Ureter (tissue), 1 donor: Measurements from ENCODE around the gene C6. TPM values are rescaled to one million over a fixed set of nuclear protein-coding genes. Genes with fewer than 3 reads are reported as not detected.

ENCODE experiments used
- DNase-seq: peaks from one replicate; pipeline ENCODE4 v3.0.0-alpha.2; 2020; ENCODE audit warnings: low spot score
- total RNA-seq: library from RNA; stranded (reverse); gene quantifications from one replicate; pipeline ENCODE4 v1.2.4, GENCODE V29; 2023
- donor health status: DM: yes; HTN: yes; CAD: no.

The C6 gene
- total RNA-seq, 1 donor from 2014 or later: 2.5 TPM

DNA sequence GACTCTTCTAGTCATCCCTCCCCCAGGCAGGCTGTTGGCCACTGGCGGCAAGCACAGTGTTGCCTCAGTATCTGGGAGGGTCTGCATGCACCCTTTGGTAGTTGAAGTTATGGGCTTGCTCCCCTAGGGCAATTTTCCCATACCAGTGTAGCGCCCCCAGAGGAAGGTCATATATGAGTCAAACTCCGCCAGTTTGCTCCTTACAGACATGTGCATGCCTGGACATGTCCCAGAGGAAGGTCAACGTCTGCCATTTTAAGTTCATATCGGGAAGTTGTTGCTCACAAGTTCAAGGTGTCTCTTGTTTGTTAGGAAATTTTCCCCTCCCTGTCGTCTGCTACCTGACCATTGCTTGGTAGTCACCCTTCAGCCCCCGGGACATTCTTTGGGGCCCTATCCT, 90.9 kb downstream of the C6 start:
- no peak for DNase-seq

- DNase-seq: no peak
Observed at GRCh38 chr5:41120600-41120999, 92.7 kb downstream of the C6 start.

- DNase-seq: no peak
Observed at GRCh38 chr5:41118177-41118576, 95.2 kb downstream of the C6 start.

DNA sequence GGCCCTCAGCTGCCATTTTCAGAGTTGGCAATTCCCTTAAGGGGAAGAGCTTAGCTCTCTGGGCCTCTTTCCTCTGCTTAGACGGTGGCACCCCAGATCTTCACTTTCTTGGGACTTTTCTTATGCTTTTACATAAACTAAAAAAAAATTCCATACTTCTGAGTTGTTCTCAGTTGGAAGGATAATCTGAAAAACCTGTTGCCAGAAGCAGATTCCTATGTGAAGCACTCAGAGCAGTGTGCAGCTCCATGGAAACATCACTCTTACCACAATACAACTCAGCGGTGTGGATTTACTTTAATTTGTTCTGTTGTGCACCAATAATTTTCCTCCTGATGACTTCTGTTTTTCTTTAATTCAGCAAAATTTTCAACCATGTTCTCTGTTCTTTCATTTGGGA, 98.1 kb downstream of the C6 start:
- DNase-seq: no peak

DNA sequence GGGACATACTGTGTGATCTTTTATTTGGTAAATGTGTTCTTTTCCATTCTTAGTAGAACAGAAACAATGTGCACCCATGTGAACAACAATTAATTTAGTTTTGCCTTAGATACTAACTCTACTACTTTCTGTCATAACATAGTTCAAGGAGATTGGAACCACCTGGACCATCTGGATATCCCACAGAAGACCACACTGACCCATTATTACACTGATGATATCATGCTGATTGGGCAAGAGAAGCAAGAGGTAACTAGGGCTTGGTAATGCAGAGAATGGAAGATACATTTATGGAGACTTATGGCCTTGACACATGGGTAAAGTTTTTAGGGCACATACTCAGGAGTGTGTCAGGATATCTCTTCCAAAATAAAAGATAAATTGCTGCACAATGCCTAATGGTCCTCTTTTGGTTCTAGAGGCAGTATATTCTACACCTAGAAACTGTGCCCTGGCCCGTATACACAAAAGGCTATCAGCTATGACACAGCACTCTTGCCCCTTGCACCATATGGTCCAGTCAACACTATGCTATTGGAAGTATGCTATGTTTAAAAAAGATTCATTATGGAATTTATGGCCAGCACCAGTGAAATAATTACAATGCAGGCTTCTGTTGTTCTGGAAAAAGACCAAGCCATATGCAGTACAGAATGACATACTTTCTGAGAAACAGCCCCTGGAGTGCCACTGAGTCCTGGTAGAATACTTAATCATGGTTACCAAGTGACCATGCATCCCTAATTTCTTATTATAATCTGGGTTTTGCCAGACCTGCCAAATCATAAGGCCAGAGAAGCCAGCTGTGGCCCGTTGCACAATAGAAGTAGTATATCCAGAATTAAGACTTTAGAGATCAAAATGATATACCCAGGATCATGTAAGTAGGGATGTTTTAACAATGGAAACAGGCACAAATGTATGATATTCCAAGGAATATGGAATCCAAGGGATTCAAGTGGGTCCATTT, 100.6 kb downstream of the C6 start:
- no peak for DNase-seq

GRCh38 chr5:41109186-41109585, 104.1 kb downstream of the C6 start:
- no peak for DNase-seq

DNA sequence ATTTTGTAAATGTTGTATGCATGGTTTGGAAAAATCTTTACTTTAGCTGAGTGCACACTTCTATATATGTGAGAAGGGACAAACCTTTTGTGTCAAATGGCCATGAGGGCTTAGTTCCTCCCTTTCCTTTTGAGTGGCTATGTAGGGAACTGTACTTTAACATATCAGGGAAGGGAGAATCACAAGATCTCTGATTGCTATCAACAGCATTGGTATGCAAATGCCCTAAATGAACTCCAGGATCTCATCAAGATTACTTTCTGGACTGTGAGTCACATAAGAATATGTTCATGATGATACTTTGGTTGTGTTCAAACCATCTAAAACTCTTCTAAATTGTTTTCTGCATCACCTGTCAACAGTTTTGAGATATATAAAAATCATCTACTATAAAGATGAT, 111.0 kb downstream of the C6 start:
- no peak for DNase-seq

DNA sequence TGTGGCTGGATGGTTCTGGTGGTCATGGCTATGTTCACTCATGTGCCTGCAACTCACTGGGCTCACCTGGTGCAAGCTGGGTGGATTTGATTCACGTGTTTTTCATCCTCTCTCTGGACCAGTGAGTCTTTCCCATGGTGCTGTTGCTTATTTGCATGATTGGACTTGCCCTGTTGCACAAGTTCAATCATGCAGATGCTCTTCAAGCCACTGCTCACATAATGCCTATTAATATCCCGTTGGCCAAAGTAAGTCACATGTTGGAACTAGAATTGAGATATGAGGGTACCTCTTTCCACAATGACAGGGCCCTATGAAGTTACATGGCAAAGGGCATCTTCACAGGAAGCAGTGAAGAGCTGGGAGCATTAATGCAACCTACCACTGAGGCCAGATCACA, 115.7 kb downstream of the C6 start:
- DNase-seq: no peak

DNA sequence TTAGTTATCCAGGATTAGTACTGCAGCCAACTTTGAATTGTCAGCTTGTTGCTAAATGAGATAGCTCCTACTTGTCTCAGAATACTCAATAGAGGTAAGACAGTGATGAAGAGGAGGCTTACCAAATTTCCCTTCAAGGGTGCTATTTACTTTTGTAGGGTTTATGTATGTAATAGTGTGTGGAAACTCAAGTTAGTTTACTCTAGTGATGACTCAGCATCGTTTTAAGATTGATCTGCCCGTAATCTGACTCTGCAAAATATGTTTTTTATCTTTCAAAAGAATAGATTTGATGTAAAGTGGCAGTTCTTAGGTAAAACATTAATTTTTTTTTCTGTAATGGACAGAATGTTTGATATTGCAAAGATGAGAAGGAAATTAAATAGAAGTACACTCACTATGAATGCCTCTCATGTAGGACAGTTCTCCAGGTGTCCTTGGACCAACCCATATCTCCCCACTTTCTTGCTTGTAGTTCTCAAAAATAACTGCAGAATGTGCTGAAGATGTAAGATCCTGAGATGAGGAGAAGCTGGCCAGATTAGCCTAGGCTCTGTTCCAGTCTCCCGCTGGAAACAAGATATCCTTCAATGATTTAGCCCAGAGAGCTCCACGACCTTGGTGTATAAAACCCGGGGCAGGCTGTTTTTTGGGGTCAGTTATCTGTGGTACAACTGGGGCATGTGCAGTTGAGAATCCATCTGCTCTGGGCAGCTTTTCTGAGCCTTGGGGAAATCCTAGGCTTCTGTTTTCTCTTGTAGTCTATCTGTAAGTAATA, 117.8 kb downstream of the C6 start:
- DNase-seq: no peak

DNA sequence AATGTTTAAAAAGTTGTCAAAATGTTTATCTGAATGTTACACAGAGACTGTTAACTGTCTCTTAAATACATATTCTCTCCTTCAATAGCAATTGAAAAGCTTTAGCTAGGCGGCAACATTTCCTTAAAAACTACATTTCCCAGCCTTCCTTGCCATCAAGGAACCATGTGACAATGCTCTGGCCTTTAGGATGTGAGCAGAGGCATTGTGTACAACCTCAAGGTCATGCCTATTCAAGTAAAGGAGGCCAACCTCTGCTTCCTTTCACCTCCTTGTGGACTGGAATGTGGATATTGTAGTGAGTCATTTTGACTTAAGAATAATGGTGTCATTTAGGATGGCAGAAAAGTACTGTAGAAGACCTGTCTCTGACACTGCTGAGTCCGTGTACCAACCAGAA, 118.5 kb downstream of the C6 start:
- no peak for DNase-seq

DNA sequence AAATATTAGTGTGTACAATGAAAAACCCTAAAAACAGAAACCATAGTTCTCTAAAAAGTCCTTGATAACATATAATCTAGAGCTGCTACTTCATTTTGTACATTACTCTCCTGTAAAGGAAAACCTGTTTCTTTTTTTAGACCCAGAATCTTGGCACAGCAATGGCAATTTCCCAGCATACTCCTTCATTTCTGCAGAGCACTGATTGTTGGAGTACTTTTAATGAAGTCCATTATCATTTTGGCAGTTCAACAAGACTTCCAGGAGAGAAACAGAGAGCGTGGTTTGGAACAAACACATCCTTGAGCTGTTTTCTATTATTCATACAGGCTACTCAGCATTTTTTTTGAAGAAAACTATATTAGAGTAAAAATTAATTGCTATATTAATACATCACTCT, 119.5 kb downstream of the C6 start:
- no peak for DNase-seq

Other genes with a start within 250 kb of the C6 start
- not detected for gene MROH2B, start 142.2 kb downstream of the C6 start, total RNA-seq